A673 (cell line): ENCODE data around the gene OXNAD1.

Experiments used
- CTCF ChIP-seq: fragments of 300-800, 200-600 bp; sonication (generic); conservative IDR thresholded peaks from 2 replicates; pipeline ENCODE4 v1.5.1; 2017; ENCODE audit warnings: low read depth, mild to moderate bottlenecking, antibody characterized with exemption, low read length, moderate library complexity, mixed read lengths
- EZH2 ChIP-seq: fragments of 200-600 bp; sonication (generic); IDR thresholded peaks from 2 replicates; pipeline ENCODE4 v1.6.1; 2017; ENCODE audit warnings: borderline replicate concordance, low read depth, mild to moderate bottlenecking, mixed read lengths, antibody characterized with exemption, low read length; ENCODE audit not compliant: poor library complexity, severe bottlenecking

GRCh38 chr3:16297997-16298885 lies 33.2 kb downstream of the OXNAD1 start:
- TF ChIP-seq CTCF (no peak), EZH2 (no peak)
